GM21360 (cell line): ENCODE data around the gene CD1C.
"Not testable (repeated sequence)": the region's sequence is repeated elsewhere in the genome, so short reads cannot be mapped to it uniquely, and the experiment has no call there.

Experiments used
- ATAC-seq: cut with Tn5 transposase; IDR thresholded peaks from one replicate; pipeline ENCODE4 v1.9.1; 2021; ENCODE audit warnings: mild to moderate bottlenecking, moderate library complexity; ENCODE audit not compliant: unreplicated experiment

CD1C gene

DNA sequence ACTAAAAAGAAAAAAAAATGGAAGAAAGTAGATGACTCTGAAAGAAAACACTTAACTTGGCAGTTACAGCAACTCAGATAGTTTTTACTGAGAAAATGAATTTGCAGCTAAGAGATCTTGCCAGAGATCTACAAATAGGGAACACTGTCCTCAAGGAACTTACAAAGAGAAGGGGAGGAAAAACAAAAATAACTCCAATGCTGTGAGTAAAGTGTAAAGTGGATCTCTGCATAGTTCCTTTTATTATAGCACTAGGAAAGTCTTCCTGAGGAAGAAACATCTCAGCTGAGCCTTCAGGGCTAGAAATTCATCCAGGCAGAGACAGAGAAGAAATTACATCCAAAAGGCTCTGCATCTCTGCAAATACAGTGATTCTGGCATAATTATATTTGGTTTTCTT is 37.8 kb downstream of the CD1C start:
- ATAC-seq: no peak

DNA sequence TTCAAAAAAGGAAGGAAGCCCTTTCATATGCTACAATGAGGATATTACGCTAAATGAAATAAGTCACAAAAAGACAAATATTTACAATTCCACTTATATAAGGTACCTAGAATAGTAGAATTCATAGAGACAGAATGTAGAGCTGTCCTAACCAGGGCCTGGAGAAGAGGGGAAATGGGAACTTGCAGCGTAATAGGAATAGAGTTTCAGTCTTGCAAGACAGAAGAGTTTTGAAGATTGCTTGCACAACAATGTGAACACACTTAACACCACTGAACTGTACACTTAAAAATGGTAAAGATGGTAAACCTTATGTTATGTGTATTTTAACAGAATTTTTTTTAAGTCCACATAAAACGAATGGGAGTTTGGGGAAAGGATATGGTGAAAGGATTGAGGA is 38.7 kb downstream of the CD1C start:
- ATAC-seq: no peak

- ATAC-seq: no peak
Observed at GRCh38 chr1:158329300-158329699, 39.6 kb downstream of the CD1C start.

GRCh38 chr1:158329733-158330132 is 40.0 kb downstream of the CD1C start:
- no peak for ATAC-seq

- no peak for ATAC-seq
Observed at GRCh38 chr1:158330391-158331105, 40.8 kb downstream of the CD1C start.

DNA sequence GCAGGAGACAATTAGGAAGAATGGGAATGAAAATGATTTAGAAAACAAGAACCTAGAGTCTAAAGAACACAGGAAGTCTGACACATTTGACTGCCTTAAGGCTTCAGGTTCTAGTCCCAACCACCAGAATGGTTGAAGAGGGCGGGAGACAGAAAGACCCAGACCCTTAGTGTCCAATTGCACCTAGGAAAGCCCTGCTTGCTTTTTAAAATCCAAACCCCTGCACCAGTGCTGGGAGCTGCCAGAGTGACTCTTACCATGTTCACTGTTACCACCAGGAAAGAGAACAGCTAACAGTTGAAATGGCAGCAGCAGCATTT is 41.3 kb downstream of the CD1C start:
- no peak for ATAC-seq

DNA sequence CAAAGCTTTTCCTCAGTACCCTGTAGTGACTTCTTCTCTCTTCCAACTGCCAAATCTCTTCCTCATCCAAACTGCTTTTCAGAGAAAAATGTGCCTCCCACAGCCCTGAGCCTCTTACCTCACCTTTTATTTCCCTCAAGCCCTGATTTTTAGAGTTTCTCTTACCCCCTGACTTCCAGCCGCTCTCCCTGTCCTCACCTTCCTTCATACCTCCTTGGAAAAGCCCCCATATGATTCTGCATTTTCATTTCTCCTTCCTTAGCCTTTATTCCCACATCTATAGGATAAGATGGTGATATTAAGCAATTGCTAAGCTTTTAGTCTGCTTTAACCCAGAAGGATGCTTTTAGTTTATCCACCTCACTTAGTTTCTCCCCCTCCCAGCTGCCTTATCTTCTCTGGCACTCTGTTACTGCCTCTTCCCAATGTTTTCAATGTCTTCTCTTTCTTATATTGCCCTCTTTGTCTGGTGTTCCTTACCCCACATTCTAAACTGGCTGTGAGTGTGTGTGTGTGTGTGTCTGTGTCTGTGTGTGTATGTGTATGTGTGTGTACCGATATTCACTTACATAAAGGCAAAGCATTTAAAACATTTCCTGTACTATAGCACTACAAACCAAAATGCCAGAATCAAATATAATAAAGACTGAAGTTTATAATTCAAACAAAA is 41.9 kb downstream of the CD1C start, which contains the start of gene CD1B:
Gene CD1B (minus strand): TSS at position 51 of the 670 bp plus-strand sequence. CDS start 108 bp downstream, outside the sequence.
- ATAC-seq: no peak

DNA sequence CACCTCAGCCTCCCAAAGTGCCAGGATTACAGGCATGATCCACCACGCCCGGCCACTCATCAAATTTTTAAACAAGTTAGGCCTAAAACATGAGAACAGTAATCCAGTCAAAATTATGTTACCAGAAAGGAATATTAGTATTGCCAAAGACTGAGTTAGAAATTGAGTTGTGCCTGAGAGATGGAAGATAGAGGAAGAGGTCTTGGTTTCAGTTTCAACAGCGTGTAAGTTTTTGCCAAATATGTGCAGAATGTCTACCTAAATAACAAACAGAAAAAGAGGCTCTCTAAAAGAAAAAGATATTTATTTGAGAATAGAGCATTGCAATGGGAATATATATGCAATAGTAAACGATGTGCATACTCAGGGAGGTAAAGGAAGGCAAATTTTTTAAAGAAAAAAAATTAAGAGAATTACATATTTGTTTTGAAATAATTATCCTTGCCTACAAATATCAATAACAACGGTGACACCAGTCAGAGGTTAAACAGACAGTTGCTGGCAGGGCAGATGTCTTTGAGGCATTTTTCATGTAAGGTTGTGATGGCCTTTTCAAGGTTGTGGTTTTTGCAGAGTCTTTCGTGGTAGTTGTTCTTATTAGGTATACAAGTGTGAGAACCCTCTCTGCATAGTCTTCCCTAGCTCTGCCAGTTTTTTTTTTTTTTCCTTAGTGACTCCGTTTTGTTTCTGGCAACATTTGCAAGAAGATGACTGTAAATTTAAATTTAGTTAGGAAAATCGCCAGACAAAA is 43.9 kb downstream of the CD1C start:
- no peak for ATAC-seq

GRCh38 chr1:158334526-158335212 is 44.9 kb downstream of the CD1C start:
- ATAC-seq: no peak

- ATAC-seq: no peak
Observed at GRCh38 chr1:158335213-158335532, 45.5 kb downstream of the CD1C start.

DNA sequence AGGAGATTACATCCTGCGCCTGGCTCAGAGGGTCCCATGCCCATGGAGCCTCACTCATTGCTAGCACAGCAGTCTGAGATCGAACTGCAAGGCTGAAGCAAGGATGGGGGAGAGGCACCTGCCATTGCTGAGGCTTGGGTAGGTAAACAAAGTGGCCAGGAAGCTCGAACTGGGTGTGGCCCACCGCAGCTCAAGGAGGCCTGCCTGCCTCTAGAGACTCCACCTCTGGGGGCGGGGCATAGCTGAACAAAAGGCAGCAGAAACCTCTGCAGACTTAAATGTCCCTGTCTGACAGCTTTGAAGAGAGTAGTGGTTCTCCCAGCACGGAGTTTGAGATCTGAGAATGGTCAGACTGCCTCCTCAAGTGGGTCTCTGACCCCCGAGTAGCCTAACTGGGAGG is 46.7 kb downstream of the CD1C start:
- ATAC-seq: not testable (repeated sequence)
